Chondrocyte (in vitro differentiated cells): ENCODE results near the gene TBX15. TPM values are rescaled to one million over a fixed set of nuclear protein-coding genes. Genes with fewer than 3 reads are reported as not detected.

Experiments used
- DNase-seq: peaks from one replicate; pipeline ENCODE4 v3.0.0; 2021; ENCODE audit warnings: mixed read lengths, low spot score
- H3K27ac Mint-ChIP-seq: one replicate; pipeline ENCODE4 v1.8.0; 2021; ENCODE audit warnings: mild to moderate bottlenecking, moderate library complexity, mixed read lengths; ENCODE audit not compliant: unreplicated experiment
- H3K27me3 Mint-ChIP-seq: 2 replicates; pipeline ENCODE4 v1.8.0; 2021; ENCODE audit warnings: low read depth, mixed read lengths
- H3K36me3 Mint-ChIP-seq: 2 replicates; pipeline ENCODE4 v1.8.0; 2021; ENCODE audit warnings: low read depth, mixed read lengths
- H3K4me1 Mint-ChIP-seq: 2 replicates; pipeline ENCODE4 v1.8.0; 2021; ENCODE audit warnings: low read depth, mild to moderate bottlenecking, mixed read lengths
- H3K4me3 Mint-ChIP-seq: one replicate; pipeline ENCODE4 v1.8.0; 2021; ENCODE audit warnings: mild to moderate bottlenecking, moderate library complexity, mixed read lengths; ENCODE audit not compliant: unreplicated experiment
- H3K9me3 Mint-ChIP-seq: 2 replicates; pipeline ENCODE4 v1.8.0; 2021; ENCODE audit warnings: low read depth, mixed read lengths
- total RNA-seq: library from RNA; stranded (reverse); gene quantifications from 3 replicates; pipeline ENCODE4 v1.2.1, GENCODE V29; 2021
- TF ChIP-seq, protein P1 (sequence below): fragments of 200-600 bp; sonication (generic); IDR thresholded peaks from 2 replicates; pipeline ENCODE4 v1.5.0; 2021; ENCODE audit warnings: antibody characterized with exemption, mild to moderate bottlenecking, moderate library complexity

TBX15 gene
- total RNA-seq, 1 donor from 2014 or later = 41.0 TPM

GRCh38 chr1:118927427-118928187 is 60.5 kb downstream of the TBX15 start:
- Mint-ChIP-seq H3K27ac (no peak overlapping the region), H3K9me3 (no peaks in the 10 kb centered on the region), H3K36me3 (peaks cover 37% of the 10 kb centered on the region), H3K27me3 (no peaks in the 10 kb centered on the region), H3K4me3 (no peak overlapping the region), H3K4me1 (peaks cover 8% of the 10 kb centered on the region)
- TF ChIP-seq, protein P1, sequence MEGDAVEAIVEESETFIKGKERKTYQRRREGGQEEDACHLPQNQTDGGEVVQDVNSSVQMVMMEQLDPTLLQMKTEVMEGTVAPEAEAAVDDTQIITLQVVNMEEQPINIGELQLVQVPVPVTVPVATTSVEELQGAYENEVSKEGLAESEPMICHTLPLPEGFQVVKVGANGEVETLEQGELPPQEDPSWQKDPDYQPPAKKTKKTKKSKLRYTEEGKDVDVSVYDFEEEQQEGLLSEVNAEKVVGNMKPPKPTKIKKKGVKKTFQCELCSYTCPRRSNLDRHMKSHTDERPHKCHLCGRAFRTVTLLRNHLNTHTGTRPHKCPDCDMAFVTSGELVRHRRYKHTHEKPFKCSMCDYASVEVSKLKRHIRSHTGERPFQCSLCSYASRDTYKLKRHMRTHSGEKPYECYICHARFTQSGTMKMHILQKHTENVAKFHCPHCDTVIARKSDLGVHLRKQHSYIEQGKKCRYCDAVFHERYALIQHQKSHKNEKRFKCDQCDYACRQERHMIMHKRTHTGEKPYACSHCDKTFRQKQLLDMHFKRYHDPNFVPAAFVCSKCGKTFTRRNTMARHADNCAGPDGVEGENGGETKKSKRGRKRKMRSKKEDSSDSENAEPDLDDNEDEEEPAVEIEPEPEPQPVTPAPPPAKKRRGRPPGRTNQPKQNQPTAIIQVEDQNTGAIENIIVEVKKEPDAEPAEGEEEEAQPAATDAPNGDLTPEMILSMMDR = no peak
- no peak for DNase-seq

DNA sequence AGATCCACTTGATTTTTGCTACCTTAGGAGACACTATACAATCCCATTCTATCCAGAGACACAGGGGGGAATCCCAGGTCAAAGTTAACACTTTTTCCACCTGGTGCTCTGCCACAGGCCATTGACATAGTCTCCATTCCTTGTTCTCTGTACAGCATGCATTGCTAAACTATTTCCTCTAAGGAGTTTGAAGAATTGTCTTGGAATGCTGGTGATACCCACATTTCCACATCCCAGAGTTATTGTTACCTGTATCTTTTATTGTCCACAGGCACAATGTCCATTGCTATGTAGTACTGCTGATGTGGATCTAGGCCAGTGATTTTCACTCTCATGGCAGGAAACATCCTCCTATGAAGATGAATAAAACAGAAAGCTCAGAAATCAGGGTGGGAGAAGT is 61.9 kb downstream of the TBX15 start:
- no peaks in the 10 kb centered on the region for H3K27me3 Mint-ChIP-seq
- TF ChIP-seq, protein P1 = no peak
- DNase-seq = no peak

DNA sequence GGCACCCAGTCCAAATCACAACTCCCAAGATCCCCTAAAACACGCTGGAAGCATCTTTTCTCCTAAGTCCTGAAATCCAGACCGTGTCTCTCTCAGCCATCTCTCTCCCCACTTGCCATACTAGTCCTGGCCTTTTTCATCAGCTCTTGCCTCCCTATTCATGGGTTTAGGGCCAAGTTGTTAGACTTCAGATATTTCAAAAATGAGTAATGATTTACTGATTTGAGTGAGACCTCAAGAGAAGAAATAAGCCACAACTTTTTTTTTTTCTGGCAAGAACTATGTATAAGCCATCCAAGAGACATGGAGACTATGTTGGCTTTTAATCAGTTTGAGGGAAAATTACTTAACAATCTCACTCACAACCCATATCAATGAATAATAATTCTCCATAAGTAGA is 62.5 kb downstream of the TBX15 start:
- Mint-ChIP-seq H3K4me1 (no peaks in the 10 kb centered on the region), H3K27me3 (no peaks in the 10 kb centered on the region), H3K36me3 (peaks cover 40% of the 10 kb centered on the region), H3K4me3 (no peak overlapping the region), H3K9me3 (no peaks in the 10 kb centered on the region), H3K27ac (no peak overlapping the region)
- TF ChIP-seq, protein P1 = no peak
- no peak for DNase-seq

More for the DNA sequence above, 61.9 kb downstream of the TBX15 start:
- Mint-ChIP-seq H3K27ac (no peak overlapping the region), H3K4me1 (no peaks in the 10 kb centered on the region), H3K4me3 (no peak overlapping the region), H3K36me3 (peaks cover 43% of the 10 kb centered on the region), H3K9me3 (no peaks in the 10 kb centered on the region)

GRCh38 chr1:118923319-118923718 is 64.8 kb downstream of the TBX15 start:
- no peaks in the 10 kb centered on the region for H3K9me3 Mint-ChIP-seq
- no peak overlapping the region for H3K27ac Mint-ChIP-seq
- DNase-seq = no peak
- H3K27me3 Mint-ChIP-seq = no peaks in the 10 kb centered on the region
- H3K4me1 Mint-ChIP-seq = no peaks in the 10 kb centered on the region
- peaks cover 46% of the 10 kb centered on the region for H3K36me3 Mint-ChIP-seq
- TF ChIP-seq, protein P1 = no peak
- no peak overlapping the region for H3K4me3 Mint-ChIP-seq

GRCh38 chr1:118921994-118922393 is 66.1 kb downstream of the TBX15 start:
- no peak for DNase-seq
- no peak overlapping the region for H3K27ac Mint-ChIP-seq
- H3K4me1 Mint-ChIP-seq = no peaks in the 10 kb centered on the region
- H3K9me3 Mint-ChIP-seq = peaks cover 2% of the 10 kb centered on the region
- H3K4me3 Mint-ChIP-seq = no peak overlapping the region
- TF ChIP-seq, protein P1 = no peak
- no peaks in the 10 kb centered on the region for H3K27me3 Mint-ChIP-seq
- peaks cover 48% of the 10 kb centered on the region for H3K36me3 Mint-ChIP-seq
